HEK293 (cell line): ENCODE data around the gene MARK3.

Experiments
- BCL6B ChIP-seq: fragments of 450-650 bp; formaldehyde crosslinking; IDR thresholded peaks from 2 replicates; pipeline ENCODE4 v1.5.1; 2017; ENCODE audit warnings: missing biosample characterization, missing genetic modification characterization
- CTCF ChIP-seq: fragments of 450-650 bp; formaldehyde crosslinking; IDR thresholded peaks from 2 replicates; pipeline ENCODE4 v1.5.1; 2016; ENCODE audit warnings: missing biosample characterization, missing genetic modification characterization
- EGR2 ChIP-seq: fragments of 450-650 bp; formaldehyde crosslinking; IDR thresholded peaks from 2 replicates; pipeline ENCODE4 v1.5.1; 2016; ENCODE audit warnings: low read depth, missing biosample characterization, missing genetic modification characterization
- GLIS1 ChIP-seq: fragments of 450-650 bp; formaldehyde crosslinking; IDR thresholded peaks from 2 replicates; pipeline ENCODE4 v1.5.1; 2016; ENCODE audit warnings: missing biosample characterization, missing genetic modification characterization
- HOXA7 ChIP-seq: sonication (generic); formaldehyde crosslinking; IDR thresholded peaks from 2 replicates; pipeline ENCODE4 v1.8.1; 2022; ENCODE audit warnings: missing genetic modification reagents, borderline replicate concordance
- RBAK ChIP-seq: fragments of 450-650 bp; formaldehyde crosslinking; IDR thresholded peaks from 2 replicates; pipeline ENCODE4 v1.5.1; 2016; ENCODE audit warnings: missing biosample characterization, missing genetic modification characterization
- SP2 ChIP-seq: fragments of 450-650 bp; formaldehyde crosslinking; IDR thresholded peaks from 2 replicates; pipeline ENCODE4 v1.5.1; 2016; ENCODE audit warnings: missing biosample characterization, missing genetic modification characterization
- YY1 ChIP-seq: fragments of 450-650 bp; formaldehyde crosslinking; IDR thresholded peaks from 2 replicates; pipeline ENCODE4 v1.5.1; 2018; ENCODE audit warnings: missing biosample characterization, missing genetic modification characterization
- ZBTB17 ChIP-seq: fragments of 450-650 bp; formaldehyde crosslinking; IDR thresholded peaks from 2 replicates; pipeline ENCODE4 v1.5.1; 2016; ENCODE audit warnings: missing biosample characterization, missing genetic modification characterization
- ZBTB20 ChIP-seq: fragments of 450-650 bp; formaldehyde crosslinking; IDR thresholded peaks from 2 replicates; pipeline ENCODE4 v1.5.1; 2016; ENCODE audit warnings: missing biosample characterization, missing genetic modification characterization
- ZBTB21 ChIP-seq: fragments of 450-650 bp; formaldehyde crosslinking; IDR thresholded peaks from 2 replicates; pipeline ENCODE4 v1.5.1; 2017; ENCODE audit warnings: missing biosample characterization, missing genetic modification characterization
- ZBTB8A ChIP-seq: fragments of 450-650 bp; formaldehyde crosslinking; IDR thresholded peaks from 2 replicates; pipeline ENCODE4 v1.5.1; 2016; ENCODE audit warnings: missing biosample characterization, missing genetic modification characterization
- ZNF155 ChIP-seq: fragments of 450-650 bp; formaldehyde crosslinking; IDR thresholded peaks from 2 replicates; pipeline ENCODE4 v1.5.1; 2016; ENCODE audit warnings: missing biosample characterization, missing genetic modification characterization
- ZNF174 ChIP-seq: fragments of 450-650 bp; formaldehyde crosslinking; IDR thresholded peaks from 2 replicates; pipeline ENCODE4 v1.5.0; 2017; ENCODE audit warnings: missing biosample characterization, mild to moderate bottlenecking, missing genetic modification characterization
- ZNF2 ChIP-seq: fragments of 450-650 bp; formaldehyde crosslinking; IDR thresholded peaks from 2 replicates; pipeline ENCODE4 v1.5.1; 2016; ENCODE audit warnings: missing biosample characterization, missing genetic modification characterization
- ZNF280D ChIP-seq: fragments of 450-650 bp; formaldehyde crosslinking; IDR thresholded peaks from 2 replicates; pipeline ENCODE4 v1.5.1; 2016; ENCODE audit warnings: missing biosample characterization, missing genetic modification characterization
- ZNF324 ChIP-seq: fragments of 450-650 bp; formaldehyde crosslinking; IDR thresholded peaks from 2 replicates; pipeline ENCODE4 v1.5.1; 2016; ENCODE audit warnings: missing biosample characterization, missing genetic modification characterization
- ZNF394 ChIP-seq: fragments of 450-650 bp; formaldehyde crosslinking; IDR thresholded peaks from 2 replicates; pipeline ENCODE4 v1.5.1; 2016; ENCODE audit warnings: missing biosample characterization, missing genetic modification characterization, mild to moderate bottlenecking, moderate library complexity, borderline replicate concordance
- ZNF600 ChIP-seq: fragments of 450-650 bp; formaldehyde crosslinking; IDR thresholded peaks from 2 replicates; pipeline ENCODE4 v1.5.1; 2016; ENCODE audit warnings: missing biosample characterization, missing genetic modification characterization
- ZNF645 ChIP-seq: fragments of 450-650 bp; formaldehyde crosslinking; IDR thresholded peaks from 2 replicates; pipeline ENCODE4; 2016; ENCODE audit warnings: missing biosample characterization, missing genetic modification characterization
- ZNF654 ChIP-seq: fragments of 450-650 bp; formaldehyde crosslinking; IDR thresholded peaks from 2 replicates; pipeline ENCODE4 v1.5.1; 2016; ENCODE audit warnings: low read depth, missing biosample characterization, missing genetic modification characterization
- ZNF707 ChIP-seq: fragments of 450-650 bp; formaldehyde crosslinking; IDR thresholded peaks from 2 replicates; pipeline ENCODE4 v1.5.1; 2016; ENCODE audit warnings: missing biosample characterization, missing genetic modification characterization
- ZNF76 ChIP-seq: fragments of 450-650 bp; formaldehyde crosslinking; IDR thresholded peaks from 2 replicates; pipeline ENCODE4; 2016; ENCODE audit warnings: low read depth, missing biosample characterization, missing genetic modification characterization, borderline replicate concordance
- ZNF791 ChIP-seq: fragments of 450-650 bp; formaldehyde crosslinking; IDR thresholded peaks from 2 replicates; pipeline ENCODE4 v1.5.1; 2016; ENCODE audit warnings: missing biosample characterization, missing genetic modification characterization
- ZNF843 ChIP-seq: fragments of 450-650 bp; formaldehyde crosslinking; IDR thresholded peaks from 2 replicates; pipeline ENCODE4 v1.5.1; 2016; ENCODE audit warnings: missing biosample characterization, missing genetic modification characterization
- ZSCAN30 ChIP-seq: fragments of 450-650 bp; IDR thresholded peaks from 2 replicates; pipeline ENCODE4 v1.5.1; 2018; ENCODE audit warnings: missing biosample characterization, mild to moderate bottlenecking, missing genetic modification characterization, moderate library complexity
- TF ChIP-seq, protein P1 (sequence below): fragments of 450-650 bp; formaldehyde crosslinking; IDR thresholded peaks from 2 replicates; pipeline ENCODE4 v1.5.1; 2016; ENCODE audit warnings: missing biosample characterization, missing genetic modification characterization, borderline replicate concordance

The MARK3 gene

DNA sequence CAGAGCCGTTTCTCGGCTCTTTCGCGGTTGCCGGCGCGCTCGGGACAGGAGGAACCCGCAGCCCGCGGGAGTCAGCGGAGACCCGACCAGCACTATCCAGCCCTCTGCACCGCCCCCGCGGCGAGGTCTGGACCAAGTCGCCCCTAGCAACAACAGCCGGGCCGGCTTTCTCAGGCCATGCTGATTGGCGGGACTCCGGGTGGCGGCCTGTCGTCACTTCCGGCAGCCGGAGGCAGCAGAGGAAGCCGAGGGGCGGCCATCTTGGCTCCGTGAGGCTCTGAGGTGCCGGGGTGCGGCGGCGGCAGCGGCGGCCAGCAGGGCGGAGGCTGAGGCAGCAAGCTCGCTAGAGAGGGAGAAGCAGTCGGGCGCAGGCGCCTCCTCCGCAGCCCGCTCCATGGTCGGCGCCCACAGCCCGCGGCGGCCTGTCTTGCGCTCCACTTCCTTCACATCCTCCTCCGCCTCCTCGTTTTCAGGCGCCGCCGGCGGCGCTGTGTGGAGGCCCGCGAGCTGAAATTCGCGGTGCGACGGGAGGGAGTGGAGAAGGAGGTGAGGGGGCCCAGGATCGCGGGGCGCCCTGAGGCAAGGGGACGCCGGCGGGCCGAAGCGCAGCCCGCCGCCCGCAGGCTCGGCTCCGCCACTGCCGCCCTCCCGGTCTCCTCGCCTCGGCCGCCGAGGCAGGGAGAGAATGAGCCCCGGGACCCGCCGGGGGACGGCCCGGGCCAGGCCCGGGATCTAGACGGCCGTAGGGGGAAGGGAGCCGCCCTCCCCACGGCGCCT lies at the start of gene MARK3 (continued):
- TF ChIP-seq CTCF (tag by site-specific recombination) (peak; percentile 91), ZNF76 (tag by site-specific recombination) (no peak; the same call in 1 of the 2 replicates), ZNF2 (peak; percentile 46; the same call in 1 of the 2 replicates), BCL6B (tag by site-specific recombination) (no peak), GLIS1 (tag by site-specific recombination) (peak; percentile 95), ZNF645 (no peak), ZNF174 (tag by site-specific recombination) (no peak), ZNF707 (tag by site-specific recombination) (no peak), ZNF324 (tag by site-specific recombination) (peak; percentile 43; the same call in 1 of the 2 replicates), YY1 (tag by site-specific recombination) (peak; percentile 89), ZSCAN30 (tag by site-specific recombination) (peak; percentile 64; the same call in 1 of the 2 replicates), ZNF843 (tag by site-specific recombination) (peak; percentile 25; the same call in 1 of the 2 replicates), ZNF654 (no peak), ZNF280D (tag by site-specific recombination) (0 out of 2 replicates have a peak, but pooled peaks have one; percentile 60), SP2 (peak; percentile 92), ZBTB17 (tag by site-specific recombination) (peak; percentile 11; the same call in 1 of the 2 replicates), ZNF600 (tag by site-specific recombination) (peak; percentile 92), EGR2 (tag by site-specific recombination) (peak; percentile 83), HOXA7 (CRISPR knock-in tag) (no peak), RBAK (tag by site-specific recombination) (no peak), ZBTB8A (peak; percentile 92), ZNF791 (tag by site-specific recombination) (no peak), ZBTB20 (tag by site-specific recombination) (peak; percentile 73), ZNF155 (tag by site-specific recombination) (no peak), ZNF394 (peak; percentile 36; the same call in 1 of the 2 replicates), ZBTB21 (tag by site-specific recombination) (peak; percentile 53; the same call in 1 of the 2 replicates)
- TF ChIP-seq, protein P1, sequence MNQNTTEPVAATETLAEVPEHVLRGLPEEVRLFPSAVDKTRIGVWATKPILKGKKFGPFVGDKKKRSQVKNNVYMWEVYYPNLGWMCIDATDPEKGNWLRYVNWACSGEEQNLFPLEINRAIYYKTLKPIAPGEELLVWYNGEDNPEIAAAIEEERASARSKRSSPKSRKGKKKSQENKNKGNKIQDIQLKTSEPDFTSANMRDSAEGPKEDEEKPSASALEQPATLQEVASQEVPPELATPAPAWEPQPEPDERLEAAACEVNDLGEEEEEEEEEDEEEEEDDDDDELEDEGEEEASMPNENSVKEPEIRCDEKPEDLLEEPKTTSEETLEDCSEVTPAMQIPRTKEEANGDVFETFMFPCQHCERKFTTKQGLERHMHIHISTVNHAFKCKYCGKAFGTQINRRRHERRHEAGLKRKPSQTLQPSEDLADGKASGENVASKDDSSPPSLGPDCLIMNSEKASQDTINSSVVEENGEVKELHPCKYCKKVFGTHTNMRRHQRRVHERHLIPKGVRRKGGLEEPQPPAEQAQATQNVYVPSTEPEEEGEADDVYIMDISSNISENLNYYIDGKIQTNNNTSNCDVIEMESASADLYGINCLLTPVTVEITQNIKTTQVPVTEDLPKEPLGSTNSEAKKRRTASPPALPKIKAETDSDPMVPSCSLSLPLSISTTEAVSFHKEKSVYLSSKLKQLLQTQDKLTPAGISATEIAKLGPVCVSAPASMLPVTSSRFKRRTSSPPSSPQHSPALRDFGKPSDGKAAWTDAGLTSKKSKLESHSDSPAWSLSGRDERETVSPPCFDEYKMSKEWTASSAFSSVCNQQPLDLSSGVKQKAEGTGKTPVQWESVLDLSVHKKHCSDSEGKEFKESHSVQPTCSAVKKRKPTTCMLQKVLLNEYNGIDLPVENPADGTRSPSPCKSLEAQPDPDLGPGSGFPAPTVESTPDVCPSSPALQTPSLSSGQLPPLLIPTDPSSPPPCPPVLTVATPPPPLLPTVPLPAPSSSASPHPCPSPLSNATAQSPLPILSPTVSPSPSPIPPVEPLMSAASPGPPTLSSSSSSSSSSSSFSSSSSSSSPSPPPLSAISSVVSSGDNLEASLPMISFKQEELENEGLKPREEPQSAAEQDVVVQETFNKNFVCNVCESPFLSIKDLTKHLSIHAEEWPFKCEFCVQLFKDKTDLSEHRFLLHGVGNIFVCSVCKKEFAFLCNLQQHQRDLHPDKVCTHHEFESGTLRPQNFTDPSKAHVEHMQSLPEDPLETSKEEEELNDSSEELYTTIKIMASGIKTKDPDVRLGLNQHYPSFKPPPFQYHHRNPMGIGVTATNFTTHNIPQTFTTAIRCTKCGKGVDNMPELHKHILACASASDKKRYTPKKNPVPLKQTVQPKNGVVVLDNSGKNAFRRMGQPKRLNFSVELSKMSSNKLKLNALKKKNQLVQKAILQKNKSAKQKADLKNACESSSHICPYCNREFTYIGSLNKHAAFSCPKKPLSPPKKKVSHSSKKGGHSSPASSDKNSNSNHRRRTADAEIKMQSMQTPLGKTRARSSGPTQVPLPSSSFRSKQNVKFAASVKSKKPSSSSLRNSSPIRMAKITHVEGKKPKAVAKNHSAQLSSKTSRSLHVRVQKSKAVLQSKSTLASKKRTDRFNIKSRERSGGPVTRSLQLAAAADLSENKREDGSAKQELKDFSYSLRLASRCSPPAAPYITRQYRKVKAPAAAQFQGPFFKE (tag by site-specific recombination): no peak
